Lower lobe of right lung (tissue), 2 donors: ENCODE results near the gene ADAMTS4. TPM values are rescaled to one million over a fixed set of nuclear protein-coding genes. Genes with fewer than 3 reads are reported as not detected.

Source experiments
- ATAC-seq, 2 donors: fragments of 200-7000 bp; cut with Tn5 transposase; one replicate each; pipeline ENCODE4 v1.9.1; 2020 to 2022; ENCODE audit warnings: mild to moderate bottlenecking in 2 of 2, moderate library complexity in 2 of 2
- DNase-seq: peaks from one replicate; pipeline ENCODE4 v3.0.0-alpha.2; 2020
- H3K27ac ChIP-seq: fragments of 200-600 bp; one replicate; pipeline ENCODE4 v1.8.0; 2022
- H3K27me3 ChIP-seq: fragments of 200-600 bp; one replicate; pipeline ENCODE4 v1.8.0; 2022; ENCODE audit warnings: low read depth
- H3K36me3 ChIP-seq: fragments of 200-600 bp; one replicate; pipeline ENCODE4 v1.8.0; 2022; ENCODE audit warnings: mild to moderate bottlenecking
- H3K4me1 ChIP-seq: fragments of 200-600 bp; one replicate; pipeline ENCODE4 v1.8.0; 2022
- H3K4me3 ChIP-seq: fragments of 200-600 bp; one replicate; pipeline ENCODE4 v1.8.0; 2022; ENCODE audit warnings: mild to moderate bottlenecking
- H3K9me3 ChIP-seq: fragments of 200-600 bp; one replicate; pipeline ENCODE4 v1.8.0; 2022
- CTCF ChIP-seq: fragments of 200-600 bp; IDR thresholded peaks from one replicate; pipeline ENCODE4 v1.8.0; 2022; ENCODE audit warnings: antibody characterized with exemption, mild to moderate bottlenecking
- intact Hi-C: fragments of 100-400 bp; cut with DNase I; formaldehyde crosslinking; loops from one replicate; pipeline ENCODE4 v1.11.0; 2022
- total RNA-seq: library from RNA; stranded (reverse); fragmentation: NEBNext Ultra II Directional; extraction: Animal tissue kit (Norgen Biotek cat#: 25700); gene quantifications from one replicate; pipeline ENCODE4 v1.2.1, GENCODE V29; 2021
- donor health status: DM: no; HTN: yes; CAD: no; lungs with severe emphysema.

The ADAMTS4 gene
- total RNA-seq, 1 donor from 2014 or later: 1.4 TPM

DNA sequence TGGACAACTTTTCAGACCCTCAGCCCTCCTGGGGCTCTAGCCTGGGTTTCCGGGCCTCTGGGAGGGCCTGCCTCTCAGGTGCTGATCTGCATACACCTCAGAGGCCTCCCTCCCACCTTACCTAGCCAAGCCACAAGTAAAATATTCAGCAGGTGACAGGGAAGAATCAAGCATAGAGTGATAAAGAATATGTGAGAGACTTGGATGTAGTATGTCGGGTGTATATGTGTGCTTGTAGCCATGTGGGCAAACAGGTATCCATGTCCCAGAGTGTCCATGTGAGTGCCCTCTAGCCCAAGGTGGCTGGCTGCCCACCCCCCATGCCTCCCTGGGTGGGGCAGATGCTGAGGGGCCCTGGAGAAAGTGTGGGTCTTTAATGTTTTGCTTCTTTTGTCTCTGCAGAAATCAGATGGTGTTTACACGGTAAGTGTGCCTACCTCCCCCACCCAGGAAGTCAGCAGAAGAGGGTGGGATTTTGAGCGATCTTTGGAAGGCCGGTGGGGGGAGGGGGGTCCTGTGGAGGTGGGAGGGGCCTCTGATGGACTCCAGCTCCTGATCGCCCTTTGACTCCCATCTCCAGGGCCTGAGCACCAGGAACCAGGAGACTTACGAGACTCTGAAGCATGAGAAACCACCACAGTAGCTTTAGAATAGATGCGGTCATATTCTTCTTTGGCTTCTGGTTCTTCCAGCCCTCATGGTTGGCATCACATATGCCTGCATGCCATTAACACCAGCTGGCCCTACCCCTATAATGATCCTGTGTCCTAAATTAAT is 19.6 kb upstream of the ADAMTS4 start:
- intact Hi-C loops: no loop called here
- ATAC-seq (no peak), DNase-seq (no peak)
- TF ChIP-seq CTCF: no peak
- no peaks in the 10 kb centered on the region for H3K27me3 ChIP-seq
- H3K4me1 ChIP-seq: no peaks in the 10 kb centered on the region
- H3K27ac ChIP-seq: peak overlapping the region; percentile 85
- H3K9me3 ChIP-seq: no peaks in the 10 kb centered on the region
- peaks cover 14% of the 10 kb centered on the region for H3K36me3 ChIP-seq
- peak overlapping the region; percentile 52 for H3K4me3 ChIP-seq

DNA sequence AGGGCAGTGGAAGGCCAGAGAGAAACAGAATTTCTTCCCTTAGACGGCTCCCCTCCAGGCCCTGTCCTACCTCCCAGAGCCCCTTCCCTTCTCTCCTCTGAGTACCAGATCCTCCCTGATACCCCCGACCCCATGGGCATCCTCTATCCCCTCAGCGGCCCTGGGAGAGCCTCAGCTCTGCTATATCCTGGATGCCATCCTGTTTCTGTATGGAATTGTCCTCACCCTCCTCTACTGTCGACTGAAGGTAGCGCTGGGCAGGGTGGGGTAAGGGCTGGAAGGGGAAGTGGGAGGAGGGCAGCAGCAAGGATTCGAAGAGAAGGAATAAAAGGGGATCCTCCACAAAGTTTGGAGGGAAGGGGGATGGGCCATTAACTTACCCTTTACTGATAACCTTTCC is 19.0 kb upstream of the ADAMTS4 start:
- TF ChIP-seq CTCF: no peak
- Histone ChIP-seq H3K4me1 (no peaks in the 10 kb centered on the region), H3K27ac (peak overlapping the region; percentile 85), H3K9me3 (no peaks in the 10 kb centered on the region), H3K36me3 (peaks cover 21% of the 10 kb centered on the region), H3K4me3 (peak overlapping the region; percentile 52), H3K27me3 (no peaks in the 10 kb centered on the region)
- DNase-seq (no peak), ATAC-seq (no peak)
- intact Hi-C loops: no loop called here

DNA sequence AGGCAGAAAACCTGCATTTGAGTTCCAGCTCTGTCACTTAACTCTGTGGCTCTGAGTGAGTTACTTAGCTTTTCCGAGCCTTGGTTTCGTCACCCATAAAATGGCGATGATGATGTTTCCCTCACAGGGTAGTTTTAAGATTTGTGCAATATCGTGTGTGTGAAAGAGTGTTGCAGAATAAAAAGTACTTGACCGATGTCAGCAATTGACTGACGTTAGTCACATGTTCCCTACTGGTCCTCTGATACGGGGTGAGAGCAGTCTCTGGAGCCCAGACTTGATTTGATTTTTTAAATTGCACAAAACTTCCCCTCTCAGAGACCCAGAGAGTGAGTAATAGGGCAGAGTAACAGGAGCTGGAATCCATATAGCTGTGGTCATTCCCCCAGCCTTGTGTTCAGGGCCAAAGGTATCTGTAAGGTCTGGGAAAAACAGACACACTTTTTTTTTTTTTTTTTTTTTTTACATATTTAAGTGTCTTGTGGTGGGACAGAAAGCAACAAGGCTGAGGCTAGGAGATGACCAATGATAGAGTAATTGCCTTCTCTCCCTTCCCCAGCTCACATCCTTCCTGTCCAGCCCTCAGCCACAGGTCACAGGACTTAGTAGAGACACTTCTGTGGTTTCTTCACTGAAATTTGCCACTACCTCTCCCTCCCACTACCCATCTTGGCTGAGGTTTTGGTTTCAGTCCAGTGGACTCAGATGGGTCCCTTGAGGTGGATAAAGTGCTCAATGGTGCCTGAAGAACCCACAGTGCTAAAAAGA is 18.3 kb upstream of the ADAMTS4 start:
- no peak for TF ChIP-seq CTCF
- peaks cover 28% of the 10 kb centered on the region for H3K36me3 ChIP-seq
- intact Hi-C loops: no loop called here
- H3K9me3 ChIP-seq: no peaks in the 10 kb centered on the region
- ATAC-seq: peak; percentile 79 to 86
- H3K27ac ChIP-seq: peak overlapping the region; percentile 85
- H3K4me3 ChIP-seq: peak overlapping the region; percentile 52
- no peaks in the 10 kb centered on the region for H3K27me3 ChIP-seq
- no peaks in the 10 kb centered on the region for H3K4me1 ChIP-seq
- peak; percentile 10 for DNase-seq

GRCh38 chr1:161215076-161215475 is 16.2 kb upstream of the ADAMTS4 start, which contains the start of gene FCER1G:
TSS of gene FCER1G (plus strand) at chr1:161215295. CDS start at chr1:161215322, 27 bp downstream.
- ATAC-seq: peak; percentile 68 to 80
- Histone ChIP-seq H3K27ac (peak within 1 kb of the TSS; percentile 78), H3K27me3 (no peaks in the 10 kb centered on the region), H3K36me3 (peaks cover 48% of the 10 kb centered on the region), H3K4me3 (peak within 1 kb of the TSS; percentile 52), H3K4me1 (peaks cover 4% of the 10 kb centered on the region), H3K9me3 (no peaks in the 10 kb centered on the region)
- no peak for TF ChIP-seq CTCF
- peak; percentile 85 for DNase-seq
- intact Hi-C loops: no loop called here

- Histone ChIP-seq H3K9me3 (no peaks in the 10 kb centered on the region), H3K4me3 (peak overlapping the region; percentile 52), H3K27ac (peak overlapping the region; percentile 78), H3K4me1 (peaks cover 10% of the 10 kb centered on the region), H3K27me3 (no peaks in the 10 kb centered on the region), H3K36me3 (peaks cover 55% of the 10 kb centered on the region)
- no peak for TF ChIP-seq CTCF
- ATAC-seq (peak; percentile 27 to 36), DNase-seq (no peak)
- intact Hi-C loops: no loop called here
Observed at GRCh38 chr1:161214369-161214768, 15.5 kb upstream of the ADAMTS4 start.
